Stimulated activated CD4-positive, alpha-beta T cell treated with anti-CD3 and anti-CD28 coated beads, Interleukin-4, amount 100 ng/mL, for 4 hours (primary cell): ENCODE measurements around the gene RIOK2.
A peak's percentile ranks its signal among the peaks of the same experiment; 100 is the strongest.
"Not testable (repeated sequence)": the region's sequence is repeated elsewhere in the genome, so short reads cannot be mapped to it uniquely, and the experiment has no call there.

Experiments
- DNase-seq, 2 experiments: peaks; one replicate each; pipeline ENCODE4 v3.0.0-alpha.2; 2020

RIOK2 gene

DNA sequence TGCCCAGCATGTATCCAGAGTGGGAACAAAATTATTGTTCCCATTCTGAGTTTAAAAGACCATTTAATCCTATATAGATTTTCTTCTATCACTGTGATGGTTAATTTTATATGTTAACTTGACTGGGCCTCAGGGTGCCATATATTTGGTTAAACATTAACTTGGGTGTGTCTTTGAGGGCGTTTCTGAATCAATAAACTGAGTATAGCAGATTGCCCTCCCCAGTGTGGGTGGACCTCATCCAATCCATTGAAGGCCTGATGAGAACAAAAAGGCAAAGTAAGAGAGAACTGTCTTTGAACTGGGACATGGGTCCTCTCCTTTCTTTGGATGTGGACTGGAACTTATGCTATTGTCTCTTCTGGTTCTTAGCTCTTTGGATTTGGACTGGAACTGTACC lies 17.3 kb downstream of the RIOK2 start:
- DNase-seq = no peak

DNA sequence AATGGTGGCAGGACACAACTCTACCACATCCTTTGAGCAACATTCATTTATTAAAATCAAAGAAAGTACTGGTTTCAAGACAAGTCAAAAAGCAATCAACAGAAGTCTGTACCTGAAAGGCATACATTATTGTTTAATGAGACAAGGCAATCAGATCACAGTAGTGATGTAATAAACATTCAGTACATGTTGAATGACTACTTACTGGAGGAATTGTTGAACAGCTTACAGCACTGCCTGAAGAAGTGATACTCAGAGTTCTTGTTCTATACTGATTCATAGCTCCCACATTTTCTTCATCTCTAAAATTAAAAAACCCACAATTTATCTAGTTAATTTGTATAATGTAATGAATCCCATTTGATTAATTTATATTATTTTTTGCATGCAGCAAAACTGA lies 18.2 kb downstream of the RIOK2 start:
- DNase-seq = no peak

DNA sequence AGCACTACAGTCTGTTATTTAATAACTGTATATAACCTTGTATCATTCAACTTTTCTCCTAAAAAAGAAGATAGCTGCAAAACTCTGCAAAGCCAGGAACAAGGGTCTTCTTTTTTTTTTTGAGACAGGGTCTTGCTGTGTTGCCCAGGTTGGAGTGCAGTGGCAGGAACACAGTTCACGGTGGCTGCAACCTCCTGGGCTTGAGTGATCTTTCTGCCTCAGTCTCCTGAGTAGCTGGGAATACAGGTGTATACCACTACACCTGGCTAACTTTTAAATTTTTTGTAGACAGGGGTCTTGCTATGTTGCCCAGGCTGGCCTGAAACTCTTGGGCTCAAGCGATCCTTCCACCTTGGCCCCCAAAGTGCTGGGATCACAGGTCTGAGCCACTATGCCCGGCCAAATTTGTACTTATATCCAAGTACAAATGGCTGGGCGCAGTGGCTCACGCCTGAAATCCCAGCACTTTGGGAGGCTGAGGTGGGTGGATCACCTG lies 19.2 kb downstream of the RIOK2 start:
- no peak for DNase-seq

DNA sequence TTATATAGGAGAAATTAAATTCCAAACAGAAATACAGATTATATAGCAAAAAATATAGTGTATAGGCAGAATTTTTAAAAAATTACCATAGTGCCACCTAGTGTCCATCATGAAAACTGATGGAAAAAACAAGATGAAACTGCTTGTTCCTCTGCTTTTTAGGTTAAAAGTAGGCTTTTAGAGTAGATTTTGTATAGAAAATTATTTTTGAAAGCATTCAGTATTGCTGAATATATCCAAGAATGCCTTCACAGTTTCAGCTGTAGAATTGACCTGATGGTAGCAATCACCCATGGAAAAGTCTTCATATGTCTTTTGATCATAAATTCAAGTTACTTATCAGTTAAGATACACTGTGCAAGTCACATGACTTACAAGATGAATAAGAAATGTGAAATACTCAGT lies 19.7 kb downstream of the RIOK2 start:
- DNase-seq = no peak

DNA sequence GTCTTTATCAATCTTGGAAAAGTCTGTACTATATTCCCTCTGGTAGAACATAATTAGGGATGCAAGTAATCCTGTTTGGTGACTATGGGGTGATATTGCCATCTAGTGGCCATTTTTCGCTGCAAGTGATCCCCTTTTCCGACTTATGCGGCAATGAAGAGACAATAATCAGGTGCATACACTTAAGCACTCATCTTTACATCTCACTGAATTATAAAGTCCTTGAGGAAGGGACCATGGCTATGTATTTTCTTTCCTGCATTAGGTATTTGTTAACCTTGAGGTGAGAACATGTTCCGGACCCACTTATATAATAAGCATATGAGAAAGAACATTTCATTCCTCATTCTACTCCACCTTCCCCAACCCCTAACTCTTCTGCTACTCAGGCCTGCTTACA lies 21.0 kb downstream of the RIOK2 start:
- peak; percentile 16 to 29 for DNase-seq

DNA sequence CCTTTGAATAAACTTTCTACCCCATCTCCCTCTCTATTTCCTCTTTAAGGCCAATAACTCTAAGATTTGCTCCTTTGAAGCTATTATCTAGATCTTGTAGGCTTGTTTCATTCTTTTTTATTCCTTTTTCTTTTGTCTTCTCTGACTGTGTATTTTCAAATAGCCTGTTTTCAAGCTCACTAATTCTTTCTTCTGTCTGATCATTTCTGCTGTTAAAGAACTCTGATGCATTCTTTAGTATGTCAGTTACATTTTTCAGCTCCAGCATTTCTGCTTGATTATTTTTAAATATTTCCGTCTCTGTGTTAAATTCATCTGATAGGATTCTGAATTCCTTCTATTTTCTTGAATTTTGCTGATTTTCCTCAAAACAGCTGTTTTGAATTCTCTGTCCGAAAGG lies 25.4 kb downstream of the RIOK2 start:
- no peak for DNase-seq

DNA sequence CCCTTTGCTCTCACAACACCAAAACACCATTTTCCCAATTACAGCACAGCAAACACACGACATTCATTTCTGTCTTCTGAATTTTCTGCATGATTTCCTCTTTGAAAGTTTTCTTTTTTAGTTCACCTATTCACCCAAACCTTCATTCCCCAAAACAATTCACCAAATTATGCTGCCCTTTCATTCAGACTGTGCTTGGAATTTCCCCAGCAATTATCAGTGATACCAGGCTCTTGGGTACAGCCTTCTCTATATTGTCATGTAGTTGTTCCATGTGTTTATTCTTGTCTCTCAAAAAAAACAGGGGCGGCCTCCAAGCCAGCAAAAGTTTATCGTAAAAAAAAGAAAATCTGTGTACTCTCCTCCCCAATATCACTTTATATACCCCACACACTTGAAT lies 31.7 kb downstream of the RIOK2 start:
- DNase-seq = no peak

DNA sequence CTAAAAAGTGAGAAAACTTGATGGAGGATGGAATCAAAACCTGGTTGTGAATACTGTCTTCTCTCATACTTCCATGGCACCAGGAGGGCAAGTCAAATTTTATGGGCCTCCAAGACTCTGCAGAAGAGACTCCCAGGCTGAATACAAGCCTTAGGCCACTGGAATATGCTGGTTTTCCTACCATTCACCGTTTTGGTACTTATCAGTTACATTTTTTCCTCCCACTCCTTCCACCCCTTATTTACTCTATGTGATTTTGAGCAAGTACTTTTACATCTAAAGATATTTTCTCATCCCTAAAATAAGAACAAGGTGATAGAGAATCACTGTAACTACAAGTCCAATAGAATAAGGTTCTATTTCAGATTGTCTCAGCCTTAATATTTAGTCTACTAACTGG lies 32.6 kb downstream of the RIOK2 start:
- DNase-seq = no peak

DNA sequence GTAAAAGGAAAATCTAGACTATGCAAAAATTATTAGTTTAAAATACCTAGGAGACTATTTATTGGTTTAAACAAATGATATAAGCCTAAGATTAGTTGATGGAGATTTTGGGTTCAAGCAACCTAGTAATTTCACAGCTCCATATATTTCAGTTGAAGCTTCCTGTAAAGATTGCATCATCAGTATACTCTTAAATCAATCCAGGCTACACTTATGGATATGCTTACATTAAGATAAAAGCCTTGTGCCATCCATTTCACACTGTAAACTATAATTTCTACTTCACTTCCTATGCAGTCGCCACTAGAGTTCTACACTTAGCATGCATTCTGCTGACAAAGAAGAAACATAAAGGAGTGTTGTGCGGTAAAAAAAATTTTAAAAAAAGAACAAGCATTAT lies 33.3 kb downstream of the RIOK2 start:
- no peak for DNase-seq

DNA sequence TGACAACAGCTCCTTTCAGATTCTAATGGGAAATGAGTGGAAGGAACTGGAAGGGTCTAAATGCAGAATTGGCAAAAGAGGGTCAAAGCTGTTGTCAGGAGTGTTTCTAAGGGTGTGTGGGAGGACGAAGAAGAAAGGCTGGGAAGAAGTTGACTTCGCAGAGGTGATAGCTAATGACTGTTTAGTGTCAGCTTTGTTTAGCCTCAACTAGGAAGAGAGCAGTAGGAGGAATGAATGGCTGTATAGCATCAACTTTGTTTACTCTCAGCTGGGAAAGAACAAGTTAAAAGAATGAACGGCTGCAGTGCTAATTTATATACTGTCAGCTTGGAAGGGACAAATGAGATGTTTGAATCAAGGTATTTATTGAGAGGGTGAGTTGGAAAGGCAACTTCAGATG lies 34.8 kb downstream of the RIOK2 start:
- DNase-seq = no peak

DNA sequence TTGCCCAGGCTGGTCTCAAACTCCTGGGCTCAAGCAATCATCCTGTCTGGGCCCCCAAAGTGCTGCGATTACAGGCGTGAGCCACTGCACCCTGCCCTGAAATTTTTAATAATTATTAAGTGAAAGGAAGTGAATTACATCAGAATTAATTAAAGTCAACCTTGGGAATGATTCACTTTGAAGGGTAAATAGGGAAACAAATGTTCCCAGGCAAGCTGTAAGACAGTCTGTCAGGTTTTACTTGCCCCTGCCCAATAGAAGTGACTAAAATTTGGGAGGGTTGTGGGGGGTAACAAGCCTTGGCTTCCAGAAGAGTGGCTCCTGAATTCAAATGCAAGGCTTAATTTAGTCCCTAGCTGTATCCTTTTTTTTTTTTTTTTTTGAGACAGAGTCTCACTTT lies 39.3 kb downstream of the RIOK2 start:
- DNase-seq = no peak

DNA sequence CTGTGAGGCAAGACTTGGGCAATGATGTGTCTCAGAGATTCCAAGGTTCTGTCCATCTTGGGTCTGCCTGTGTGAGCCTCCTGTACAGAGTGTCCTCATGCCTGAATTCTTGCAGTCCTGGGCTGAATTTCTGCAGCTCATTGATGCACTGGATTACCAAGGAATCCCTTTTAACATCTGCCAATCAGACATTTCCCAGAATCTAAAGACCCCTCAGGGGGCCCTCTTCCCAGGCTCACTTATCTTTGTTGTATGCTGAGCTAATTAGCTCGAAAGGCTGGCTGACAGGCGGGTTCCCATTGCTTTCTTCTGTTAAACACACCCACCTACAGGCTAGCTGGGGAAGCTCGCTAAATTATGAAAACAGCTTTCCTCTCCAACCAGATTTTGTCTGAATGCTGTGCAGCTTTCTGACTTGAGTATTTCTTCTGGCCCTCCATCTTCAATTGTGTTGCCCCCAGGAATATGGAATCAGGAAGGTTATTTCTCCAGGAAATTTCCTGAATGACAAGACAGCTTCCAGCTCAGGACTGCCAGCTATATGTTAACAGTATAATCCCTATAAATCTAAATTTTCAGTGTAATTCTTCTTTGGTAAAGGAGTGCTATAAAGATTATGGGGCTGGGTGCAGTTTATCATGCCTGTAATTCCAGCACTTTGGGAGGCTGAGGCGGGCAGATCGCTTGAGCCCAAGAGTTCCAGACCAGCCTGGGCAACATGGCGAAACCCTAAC lies 40.4 kb downstream of the RIOK2 start, which contains the start of gene LIX1:
Gene LIX1 (minus strand): TSS at position 91 of the 734 bp plus-strand sequence. CDS start 35 bp downstream, at position 56.
- peak in 1 of 2 experiments; percentile 5 for DNase-seq

DNA sequence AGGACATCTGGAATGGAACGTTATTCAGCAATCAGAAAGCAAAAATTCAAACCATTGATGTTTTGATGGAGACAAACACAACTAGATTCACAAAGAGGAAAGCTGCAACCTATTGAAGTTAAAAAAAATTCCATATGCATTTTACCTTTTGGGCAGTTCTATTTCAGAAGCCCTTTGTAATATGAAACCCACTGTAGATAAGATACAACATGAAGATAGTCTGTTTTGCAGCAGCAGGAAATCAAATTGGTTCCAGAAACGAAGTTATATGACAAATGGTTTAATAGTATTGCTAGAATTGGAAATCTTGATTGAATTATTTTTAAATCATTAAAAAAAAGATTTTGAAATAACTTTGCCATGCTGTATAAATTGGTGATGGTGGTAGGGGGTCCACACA lies 41.5 kb downstream of the RIOK2 start:
- DNase-seq = no peak

DNA sequence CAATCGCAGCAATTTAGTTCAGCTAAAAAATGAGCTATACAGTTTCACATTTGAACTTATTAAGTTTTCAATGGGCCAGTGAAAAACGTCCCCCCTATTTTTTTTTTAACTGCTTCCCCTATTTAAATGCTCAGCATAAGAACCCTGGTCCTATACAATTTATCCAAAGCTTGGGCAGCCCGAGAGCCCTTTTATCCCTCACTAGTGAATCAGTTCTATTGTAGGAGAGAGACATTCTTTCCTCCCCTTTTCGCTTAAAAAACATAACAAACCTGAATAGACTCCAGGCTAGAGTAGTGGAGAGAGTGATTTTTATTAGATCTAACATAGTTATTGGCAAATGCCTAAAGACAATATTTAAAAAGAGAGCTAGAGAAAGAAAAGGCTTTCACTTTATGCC lies 42.0 kb downstream of the RIOK2 start:
- no peak for DNase-seq

DNA sequence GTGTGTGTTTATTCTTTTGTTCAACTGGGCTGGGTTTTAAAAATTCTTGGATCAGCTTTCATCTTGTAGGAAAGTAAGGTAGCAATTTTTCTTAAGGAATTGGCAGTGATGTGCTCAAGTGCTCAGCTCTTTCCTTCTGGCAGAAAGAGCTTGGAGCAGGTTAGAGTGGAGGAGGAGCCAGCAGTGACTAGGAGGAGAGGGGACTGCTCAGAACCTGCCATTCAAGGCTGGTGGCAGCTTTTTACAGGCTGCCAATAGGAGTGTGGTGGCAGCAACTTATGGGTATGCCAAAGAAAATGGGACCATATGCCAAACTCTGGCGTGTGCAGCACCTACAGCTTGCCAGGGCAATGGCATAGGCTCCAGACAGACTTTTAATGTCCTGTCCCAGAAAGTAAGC lies 42.8 kb downstream of the RIOK2 start:
- not testable (repeated sequence) for DNase-seq

DNA sequence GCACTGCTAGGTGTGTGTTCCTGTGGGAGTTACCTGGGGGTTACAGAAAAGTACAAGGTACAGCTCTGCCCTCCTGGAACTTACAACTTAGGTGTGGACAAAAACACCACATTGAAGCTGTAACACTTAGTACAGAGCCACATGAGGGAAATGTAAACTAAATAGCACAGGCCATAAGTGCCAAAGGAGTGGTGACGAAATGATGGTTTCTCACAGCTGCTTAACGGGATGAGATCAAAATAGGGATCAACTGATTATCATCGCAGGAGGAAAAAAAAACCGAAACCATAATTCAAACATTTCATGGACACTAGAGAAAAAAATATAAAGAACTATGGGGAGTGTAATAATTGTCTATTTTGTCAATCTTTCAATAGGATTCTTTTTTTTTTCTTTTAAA lies 46.6 kb downstream of the RIOK2 start:
- DNase-seq = no peak

DNA sequence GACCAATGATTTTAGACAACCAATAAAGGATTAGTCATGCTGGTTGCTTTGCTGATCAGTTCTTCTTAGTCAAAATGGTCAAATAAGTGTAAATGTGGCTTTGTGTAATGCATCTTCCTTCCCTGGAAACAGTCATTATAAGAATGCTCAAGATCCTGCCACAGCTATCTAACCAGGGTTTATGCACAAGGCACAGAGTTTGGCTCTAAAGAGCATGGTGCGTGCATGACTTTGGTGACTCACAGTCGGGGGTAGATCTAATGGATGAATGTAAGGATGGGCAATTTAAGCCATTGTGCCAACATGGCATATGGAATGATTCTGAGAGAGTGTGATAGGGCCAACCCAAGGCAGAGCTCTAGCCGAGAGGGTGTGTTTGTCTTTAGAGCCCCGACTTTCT lies 47.2 kb downstream of the RIOK2 start:
- no peak for DNase-seq

DNA sequence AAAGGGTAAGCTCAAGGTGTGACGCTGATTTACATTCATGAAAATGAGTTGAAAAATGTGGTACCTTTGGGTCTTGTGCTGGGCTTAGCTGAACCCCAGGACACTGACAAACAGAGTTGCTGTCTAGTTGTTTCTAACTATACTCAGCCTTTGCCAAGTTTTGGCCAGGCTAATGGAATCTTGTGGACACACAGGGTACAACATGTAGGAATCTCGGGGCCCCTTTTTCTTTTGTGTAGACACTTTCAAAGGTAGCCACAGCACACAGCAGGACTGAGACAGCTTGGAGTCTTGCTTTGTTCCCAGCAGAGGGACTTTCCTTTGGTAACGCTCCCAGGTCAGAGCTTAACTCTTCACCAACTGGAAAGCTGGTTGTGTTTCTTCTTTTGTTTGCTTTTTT lies 48.4 kb downstream of the RIOK2 start:
- DNase-seq = no peak

DNA sequence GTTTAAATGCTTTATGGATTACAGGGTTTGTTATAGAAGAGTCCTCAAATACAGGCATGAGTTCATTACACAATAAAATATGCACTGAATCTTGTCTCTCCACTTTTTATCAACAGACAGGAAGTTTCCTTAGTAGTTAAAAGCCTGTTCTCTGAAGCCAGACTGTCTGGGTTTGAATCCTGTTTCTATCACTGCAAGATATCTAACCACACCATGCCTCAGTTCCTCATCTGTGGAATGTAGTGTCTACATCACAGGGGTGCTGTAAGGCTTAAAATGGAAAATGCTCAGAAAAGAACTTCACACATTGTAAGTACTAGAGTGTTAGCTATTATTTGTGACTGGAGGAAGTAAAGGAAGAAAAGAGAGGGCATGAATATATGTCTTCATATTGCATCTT lies 49.9 kb downstream of the RIOK2 start:
- no peak for DNase-seq

DNA sequence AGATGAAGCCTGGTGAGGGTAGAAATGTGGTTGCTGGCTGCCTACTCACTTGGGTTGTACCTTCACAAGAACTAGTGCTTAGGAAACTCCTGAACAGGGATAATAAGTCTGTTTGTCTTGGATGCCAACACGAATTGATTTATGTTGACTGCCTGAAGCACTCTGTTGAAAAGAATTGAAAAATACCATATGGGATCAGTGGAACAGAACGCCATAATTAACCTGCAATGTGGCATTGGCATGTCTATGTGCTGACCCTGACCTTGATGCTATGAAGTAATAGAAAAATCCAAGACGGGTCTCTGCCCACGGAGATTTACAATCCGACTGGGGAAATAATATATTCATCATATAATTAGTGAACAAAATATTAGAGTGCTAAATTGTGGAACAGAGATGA lies 51.1 kb downstream of the RIOK2 start:
- no peak for DNase-seq

DNA sequence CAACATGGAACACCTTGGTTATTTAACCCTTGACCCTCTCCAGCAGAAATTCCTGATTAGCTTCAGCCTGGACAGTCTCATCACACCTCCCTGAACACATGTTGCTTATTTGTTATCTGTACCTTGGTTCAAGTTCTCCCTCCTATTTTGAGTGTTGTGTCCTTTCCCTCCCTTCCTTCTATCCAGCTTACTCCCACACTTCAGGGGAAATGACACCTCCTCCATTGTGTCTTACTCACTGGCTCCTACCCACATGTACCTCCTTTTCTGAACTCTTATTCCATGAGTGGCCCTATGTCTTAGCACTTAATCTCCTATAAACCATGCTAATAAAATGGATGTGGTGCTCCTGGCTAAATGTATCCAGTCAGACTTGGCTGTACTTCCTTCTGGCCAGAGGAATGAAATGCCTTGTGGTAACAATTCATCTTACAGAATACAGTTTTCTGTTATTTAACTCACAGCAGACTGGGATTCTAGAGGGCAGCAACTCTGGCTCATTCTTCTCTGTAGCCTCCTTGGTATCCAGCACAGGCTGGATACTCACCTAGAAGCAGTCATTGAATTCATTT lies 51.8 kb downstream of the RIOK2 start:
- DNase-seq = no peak

DNA sequence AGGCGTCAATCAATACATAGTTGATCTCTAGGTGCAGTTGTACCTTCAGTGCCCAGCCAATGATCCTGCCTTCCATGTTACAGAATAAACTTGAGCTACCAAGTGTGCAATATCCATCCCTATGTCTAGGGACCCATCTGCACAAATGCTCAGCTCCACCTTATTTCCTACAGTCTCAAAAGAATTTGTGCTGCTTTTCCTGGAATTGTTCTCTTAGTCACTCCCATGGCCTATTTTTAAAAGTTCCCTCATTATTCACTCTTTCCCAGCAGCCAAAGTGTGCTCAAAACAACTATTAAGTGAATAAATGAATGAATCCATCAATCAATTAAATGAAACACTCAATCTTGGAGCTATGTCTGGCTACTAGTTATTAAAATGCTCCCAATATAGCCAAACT lies 55.3 kb downstream of the RIOK2 start:
- no peak for DNase-seq

DNA sequence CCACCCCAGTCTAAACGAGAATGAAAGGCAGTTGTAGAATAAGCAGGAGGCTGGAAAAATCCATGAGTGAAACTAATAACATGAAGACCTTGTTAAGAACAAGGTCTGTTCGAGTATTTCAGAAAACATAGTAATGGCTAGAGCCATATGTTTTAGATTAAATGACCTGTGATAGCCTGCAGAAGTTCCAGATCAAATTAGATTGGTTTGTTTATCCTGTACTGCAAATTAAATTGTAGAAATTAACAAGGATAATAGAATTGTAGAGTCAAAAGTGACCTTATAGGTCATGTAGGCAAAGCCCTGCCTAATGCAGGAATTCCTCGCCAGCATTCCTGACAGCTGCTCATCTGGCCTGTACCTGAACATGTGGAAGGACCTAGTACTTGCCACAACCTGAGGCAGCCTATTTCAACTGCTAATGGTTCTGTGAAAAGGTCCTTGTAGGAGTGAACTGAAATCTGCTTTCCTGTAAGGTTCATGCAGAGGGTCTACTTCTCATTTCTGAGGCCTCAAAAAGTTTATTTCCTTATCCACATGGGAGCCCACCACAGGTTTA lies 57.8 kb downstream of the RIOK2 start:
- DNase-seq = no peak

DNA sequence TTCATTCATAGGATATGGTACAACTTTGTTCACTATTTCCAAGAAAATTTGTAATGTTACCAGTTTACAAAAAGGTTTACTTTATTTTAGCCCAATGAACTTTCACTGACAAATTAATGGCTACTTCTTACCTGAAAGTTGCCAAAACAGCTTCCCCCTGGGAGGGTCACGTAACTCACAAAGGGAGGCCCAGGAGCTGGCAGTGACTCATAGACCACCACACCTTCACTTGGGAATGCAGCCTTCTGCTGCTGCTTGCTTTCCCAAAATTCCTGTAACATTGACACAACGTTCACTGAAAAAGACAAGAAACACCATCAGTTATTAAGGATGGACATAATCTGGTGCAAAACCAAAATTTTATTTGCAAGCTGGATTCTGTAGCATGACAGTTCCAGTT lies 58.7 kb downstream of the RIOK2 start:
- DNase-seq = no peak

DNA sequence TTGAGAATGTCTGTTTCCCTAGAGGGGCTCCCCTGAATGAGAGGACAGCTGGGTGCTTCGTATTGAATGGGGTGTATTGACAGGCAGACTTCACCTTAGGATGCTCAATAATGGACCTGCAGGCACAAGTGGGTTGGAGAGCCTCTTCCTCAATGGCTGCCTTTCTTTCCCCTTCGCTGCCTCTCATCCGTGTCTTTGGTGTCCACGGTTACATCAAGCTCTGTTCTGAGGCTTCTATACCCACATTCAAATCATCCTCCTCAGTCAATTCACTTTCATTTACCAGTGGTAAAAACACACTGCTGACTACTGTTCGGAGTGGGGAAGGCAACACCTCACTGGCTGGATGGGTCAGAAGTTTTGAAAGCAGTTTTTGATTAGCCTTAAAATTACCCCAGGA lies 61.2 kb downstream of the RIOK2 start:
- DNase-seq = no peak
